Measurements from ENCODE around the gene KRTAP16-1.
"Not testable (repeated sequence)": the region's sequence is repeated elsewhere in the genome, so short reads cannot be mapped to it uniquely, and the experiment has no call there.

Gene KRTAP16-1, protein sequence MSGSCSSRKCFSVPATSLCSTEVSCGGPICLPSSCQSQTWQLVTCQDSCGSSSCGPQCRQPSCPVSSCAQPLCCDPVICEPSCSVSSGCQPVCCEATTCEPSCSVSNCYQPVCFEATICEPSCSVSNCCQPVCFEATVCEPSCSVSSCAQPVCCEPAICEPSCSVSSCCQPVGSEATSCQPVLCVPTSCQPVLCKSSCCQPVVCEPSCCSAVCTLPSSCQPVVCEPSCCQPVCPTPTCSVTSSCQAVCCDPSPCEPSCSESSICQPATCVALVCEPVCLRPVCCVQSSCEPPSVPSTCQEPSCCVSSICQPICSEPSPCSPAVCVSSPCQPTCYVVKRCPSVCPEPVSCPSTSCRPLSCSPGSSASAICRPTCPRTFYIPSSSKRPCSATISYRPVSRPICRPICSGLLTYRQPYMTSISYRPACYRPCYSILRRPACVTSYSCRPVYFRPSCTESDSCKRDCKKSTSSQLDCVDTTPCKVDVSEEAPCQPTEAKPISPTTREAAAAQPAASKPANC

GRCh38 chr17:41308918-41309359, at the start of gene KRTAP16-1:
KRTAP16-1 (minus strand) TSS chr17:41309309; CDS start chr17:41309253, 56 bp downstream.
- no CpG with 5 or more reads among the region's 7 CpGs for WGBS (ENCODE audit: insufficient coverage, insufficient read length)
- Histone ChIP-seq H3K9me3 (ENCODE audit: control insufficient read depth, insufficient read depth, low read length) (no peaks in the 10 kb centered on the region), H3K4me1 (ENCODE audit: control insufficient read depth, insufficient read depth, low read length) (no peaks in the 10 kb centered on the region), H3K27me3 (ENCODE audit: control insufficient read depth, insufficient read depth, low read length) (no peaks in the 10 kb centered on the region), H3K27ac (ENCODE audit: low read length) (no peak within 1 kb of the TSS), H3K4me3 (ENCODE audit: low read length) (no peak within 1 kb of the TSS), H3K36me3 (ENCODE audit: control insufficient read depth, insufficient read depth, low read length) (no peaks in the 10 kb centered on the region)
- DNase-seq (ENCODE audit: low read depth, low spot score) = no peak

GRCh38 chr17:41354536-41354935, 45.4 kb upstream of the KRTAP16-1 start:
- no peak for DNase-seq (ENCODE audit: low read depth, low spot score)
- whole genome bisulfite sequencing (ENCODE audit: insufficient coverage, insufficient read length) = no CpG with 5 or more reads among the region's 4 CpGs
- no peaks in the 10 kb centered on the region for H3K4me1 ChIP-seq (ENCODE audit: control insufficient read depth, insufficient read depth, low read length)
- H3K27me3 ChIP-seq (ENCODE audit: control insufficient read depth, insufficient read depth, low read length) = no peaks in the 10 kb centered on the region
- no peaks in the 10 kb centered on the region for H3K9me3 ChIP-seq (ENCODE audit: control insufficient read depth, insufficient read depth, low read length)
- H3K4me3 ChIP-seq (ENCODE audit: low read length) = no peak overlapping the region
- no peaks in the 10 kb centered on the region for H3K36me3 ChIP-seq (ENCODE audit: control insufficient read depth, insufficient read depth, low read length)
- H3K27ac ChIP-seq (ENCODE audit: low read length) = no peak overlapping the region

GRCh38 chr17:41352597-41353366, 43.7 kb upstream of the KRTAP16-1 start:
- Histone ChIP-seq H3K9me3 (ENCODE audit: control insufficient read depth, insufficient read depth, low read length) (no peaks in the 10 kb centered on the region), H3K36me3 (ENCODE audit: control insufficient read depth, insufficient read depth, low read length) (no peaks in the 10 kb centered on the region), H3K27ac (ENCODE audit: low read length) (no peak overlapping the region), H3K4me3 (ENCODE audit: low read length) (no peak overlapping the region), H3K27me3 (ENCODE audit: control insufficient read depth, insufficient read depth, low read length) (no peaks in the 10 kb centered on the region), H3K4me1 (ENCODE audit: control insufficient read depth, insufficient read depth, low read length) (no peaks in the 10 kb centered on the region)
- DNase-seq (ENCODE audit: low read depth, low spot score) = no peak
- WGBS (ENCODE audit: insufficient coverage, insufficient read length) = no CpG with 5 or more reads among the region's 7 CpGs

DNA sequence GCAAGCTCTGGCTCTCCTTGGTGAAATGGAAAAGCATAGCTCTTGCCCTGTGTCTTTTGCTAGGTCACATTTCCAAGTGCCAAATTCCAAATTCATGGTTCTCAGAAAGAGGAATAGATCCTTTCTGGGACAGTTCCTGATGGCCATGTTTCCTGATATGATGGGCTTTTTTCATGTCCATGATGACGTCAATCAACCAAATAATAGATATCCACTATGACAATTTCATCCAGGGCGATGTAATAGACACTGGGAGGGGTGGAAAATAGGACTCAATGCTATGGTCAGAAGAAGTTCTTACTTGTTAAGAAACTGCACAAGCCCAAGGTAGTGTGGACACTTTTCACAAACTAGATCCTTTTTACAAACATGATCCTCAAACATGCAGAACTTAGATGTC, 42.1 kb upstream of the KRTAP16-1 start:
- no peaks in the 10 kb centered on the region for H3K36me3 ChIP-seq (ENCODE audit: control insufficient read depth, insufficient read depth, low read length)
- no peaks in the 10 kb centered on the region for H3K27me3 ChIP-seq (ENCODE audit: control insufficient read depth, insufficient read depth, low read length)
- H3K9me3 ChIP-seq (ENCODE audit: control insufficient read depth, insufficient read depth, low read length) = no peaks in the 10 kb centered on the region
- no CpG with 5 or more reads among the region's 2 CpGs for WGBS (ENCODE audit: insufficient coverage, insufficient read length)
- no peak for DNase-seq (ENCODE audit: low read depth, low spot score)
- H3K27ac ChIP-seq (ENCODE audit: low read length) = no peak overlapping the region
- no peak overlapping the region for H3K4me3 ChIP-seq (ENCODE audit: low read length)
- no peaks in the 10 kb centered on the region for H3K4me1 ChIP-seq (ENCODE audit: control insufficient read depth, insufficient read depth, low read length)

DNA sequence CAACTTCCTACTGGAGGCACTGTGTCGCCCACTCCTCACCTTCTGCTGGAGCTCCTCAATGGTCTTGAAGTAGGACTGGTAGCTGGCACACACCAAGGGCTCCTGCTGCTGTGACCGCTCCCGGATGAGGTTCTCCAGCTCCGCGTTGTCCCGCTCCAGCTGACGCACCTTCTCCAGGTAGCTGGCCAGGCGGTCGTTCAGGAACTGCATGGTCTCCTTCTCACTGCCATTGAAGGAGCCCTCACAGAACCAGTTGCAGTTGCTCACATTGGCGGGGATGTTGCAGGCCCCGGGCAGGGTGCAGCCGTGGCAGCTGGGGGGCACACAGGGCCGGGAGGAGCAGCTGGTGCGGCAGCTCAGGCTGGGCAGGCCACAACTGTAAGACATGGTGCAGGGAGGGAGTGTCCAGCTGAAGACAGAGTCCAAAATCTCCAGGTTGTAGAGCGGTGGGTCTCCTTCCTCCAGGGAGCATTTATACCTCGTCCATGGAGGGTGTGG, 41.3 kb upstream of the KRTAP16-1 start, which contains the start of gene KRT33A:
Gene KRT33A (minus strand): TSS at position 448 of the 498 bp plus-strand sequence. CDS start 61 bp downstream, at position 387.
- H3K4me1 ChIP-seq (ENCODE audit: control insufficient read depth, insufficient read depth, low read length); H3K36me3 ChIP-seq (ENCODE audit: control insufficient read depth, insufficient read depth, low read length); H3K9me3 ChIP-seq (ENCODE audit: control insufficient read depth, insufficient read depth, low read length); H3K27me3 ChIP-seq (ENCODE audit: control insufficient read depth, insufficient read depth, low read length); H3K4me3 ChIP-seq (ENCODE audit: low read length); H3K27ac ChIP-seq (ENCODE audit: low read length); DNase-seq (ENCODE audit: low read depth, low spot score): not testable (repeated sequence)
- no CpG with 5 or more reads among the region's 16 CpGs for WGBS (ENCODE audit: insufficient coverage, insufficient read length)

DNA sequence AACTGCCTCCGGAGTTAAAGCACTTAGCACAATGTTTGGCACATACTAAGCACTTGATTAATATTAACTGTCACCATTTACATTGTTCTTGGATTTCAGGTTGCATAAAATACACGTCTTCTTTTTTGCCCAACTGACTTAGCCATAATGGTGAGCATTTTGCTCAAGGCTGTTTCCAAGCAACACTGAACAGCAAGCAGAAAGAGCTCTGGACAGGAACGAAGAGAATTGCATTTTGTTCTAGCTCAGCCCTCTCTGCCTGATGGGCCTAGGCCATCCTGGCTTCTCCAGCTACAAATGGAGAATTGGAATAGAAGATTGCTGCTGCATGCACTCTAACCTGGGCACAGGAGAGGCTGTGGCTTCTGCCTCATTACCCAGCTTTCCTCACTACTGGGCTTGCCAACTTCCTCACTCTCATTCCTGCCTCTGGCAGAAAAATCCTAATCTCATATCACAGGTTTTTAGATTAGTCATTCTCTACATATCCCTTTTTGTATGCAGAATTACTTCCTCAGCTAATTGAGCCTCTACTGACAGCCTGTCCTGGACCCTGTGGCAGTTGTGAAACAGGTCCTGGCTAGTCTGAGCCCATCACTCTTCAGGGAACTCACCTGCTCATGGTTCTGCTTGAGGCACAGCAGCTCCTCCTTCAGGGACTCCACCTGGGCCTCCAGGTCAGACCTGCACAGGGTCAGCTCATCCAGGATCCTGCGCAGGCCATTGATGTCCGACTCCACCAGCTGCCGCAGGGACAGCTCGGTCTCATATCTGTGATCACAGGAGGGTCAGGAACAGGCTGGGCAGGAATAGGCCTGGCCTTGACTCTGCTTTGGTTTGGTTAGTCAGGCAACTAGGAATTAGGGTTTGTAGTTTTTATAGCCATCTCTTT, 39.0 kb upstream of the KRTAP16-1 start:
- no CpG with 5 or more reads among the region's 7 CpGs for WGBS (ENCODE audit: insufficient coverage, insufficient read length)
- Histone ChIP-seq H3K27ac (ENCODE audit: low read length) (no peak overlapping the region), H3K4me3 (ENCODE audit: low read length) (no peak overlapping the region), H3K27me3 (ENCODE audit: control insufficient read depth, insufficient read depth, low read length) (no peaks in the 10 kb centered on the region), H3K9me3 (ENCODE audit: control insufficient read depth, insufficient read depth, low read length) (no peaks in the 10 kb centered on the region), H3K4me1 (ENCODE audit: control insufficient read depth, insufficient read depth, low read length) (no peaks in the 10 kb centered on the region), H3K36me3 (ENCODE audit: control insufficient read depth, insufficient read depth, low read length) (no peaks in the 10 kb centered on the region)
- no peak for DNase-seq (ENCODE audit: low read depth, low spot score)

- WGBS (ENCODE audit: insufficient coverage, insufficient read length) = no CpG with 5 or more reads among the region's 16 CpGs
- H3K4me3 ChIP-seq (ENCODE audit: low read length); DNase-seq (ENCODE audit: low read depth, low spot score); H3K9me3 ChIP-seq (ENCODE audit: control insufficient read depth, insufficient read depth, low read length); H3K4me1 ChIP-seq (ENCODE audit: control insufficient read depth, insufficient read depth, low read length); H3K36me3 ChIP-seq (ENCODE audit: control insufficient read depth, insufficient read depth, low read length); H3K27me3 ChIP-seq (ENCODE audit: control insufficient read depth, insufficient read depth, low read length); H3K27ac ChIP-seq (ENCODE audit: low read length): not testable (repeated sequence)
Measured at GRCh38 chr17:41346421-41346820, 37.3 kb upstream of the KRTAP16-1 start.

GRCh38 chr17:41345992-41346391, 36.9 kb upstream of the KRTAP16-1 start:
- Histone ChIP-seq H3K27me3 (ENCODE audit: control insufficient read depth, insufficient read depth, low read length) (no peaks in the 10 kb centered on the region), H3K27ac (ENCODE audit: low read length) (no peak overlapping the region), H3K4me1 (ENCODE audit: control insufficient read depth, insufficient read depth, low read length) (no peaks in the 10 kb centered on the region), H3K36me3 (ENCODE audit: control insufficient read depth, insufficient read depth, low read length) (no peaks in the 10 kb centered on the region), H3K4me3 (ENCODE audit: low read length) (no peak overlapping the region), H3K9me3 (ENCODE audit: control insufficient read depth, insufficient read depth, low read length) (no peaks in the 10 kb centered on the region)
- no peak for DNase-seq (ENCODE audit: low read depth, low spot score)
- no CpG with 5 or more reads among the region's 3 CpGs for WGBS (ENCODE audit: insufficient coverage, insufficient read length)

GRCh38 chr17:41343029-41343428, 33.9 kb upstream of the KRTAP16-1 start:
- no CpG with 5 or more reads among the region's 3 CpGs for WGBS (ENCODE audit: insufficient coverage, insufficient read length)
- no peak for DNase-seq (ENCODE audit: low read depth, low spot score)
- Histone ChIP-seq H3K4me3 (ENCODE audit: low read length) (no peak overlapping the region), H3K36me3 (ENCODE audit: control insufficient read depth, insufficient read depth, low read length) (no peaks in the 10 kb centered on the region), H3K27me3 (ENCODE audit: control insufficient read depth, insufficient read depth, low read length) (no peaks in the 10 kb centered on the region), H3K27ac (ENCODE audit: low read length) (no peak overlapping the region), H3K9me3 (ENCODE audit: control insufficient read depth, insufficient read depth, low read length) (no peaks in the 10 kb centered on the region), H3K4me1 (ENCODE audit: control insufficient read depth, insufficient read depth, low read length) (no peaks in the 10 kb centered on the region)
